Activated B cell treated with CpG ODN at 0.5 μM for 24 hours (primary cell): ENCODE measurements around the gene BTG1. TPM values are rescaled to one million over a fixed set of nuclear protein-coding genes. Genes with fewer than 3 reads are reported as not detected.
A peak's percentile ranks its signal among the peaks of the same experiment; 100 is the strongest.
"Not testable (repeated sequence)": the region's sequence is repeated elsewhere in the genome, so short reads cannot be mapped to it uniquely, and the experiment has no call there.

Experiments
- ATAC-seq: fragments of 200-7000 bp; cut with Tn5 transposase; one replicate; pipeline ENCODE4 v1.10.0; 2021; ENCODE audit warnings: low read depth, mild to moderate bottlenecking, moderate library complexity
- CTCF ChIA-PET: fragments of 350-600 bp; sonication (Branson Sonifier 250); formaldehyde crosslinking; loops from one replicate; lab custom pipeline; 2021; ENCODE audit warnings: antibody characterized with exemption; lab: Charles Lee
- POLR2A ChIA-PET: fragments of 350-600 bp; sonication (Branson Sonifier 250); formaldehyde crosslinking; loops from one replicate; lab custom pipeline; 2021; ENCODE audit warnings: antibody characterized with exemption; lab: Charles Lee
- DNase-seq: peaks from one replicate; pipeline ENCODE4 v3.0.0; 2022
- H3K27ac Mint-ChIP-seq: one replicate; pipeline ENCODE4 v1.8.0; 2020; ENCODE audit warnings: mixed read lengths
- H3K27me3 Mint-ChIP-seq: one replicate; pipeline ENCODE4 v1.8.0; 2021; ENCODE audit warnings: mixed read lengths
- H3K36me3 Mint-ChIP-seq: one replicate; pipeline ENCODE4 v1.8.0; 2021; ENCODE audit warnings: low read depth, mixed read lengths
- H3K4me1 Mint-ChIP-seq: one replicate; pipeline ENCODE4 v1.8.0; 2021; ENCODE audit warnings: mixed read lengths
- H3K4me3 Mint-ChIP-seq: one replicate; pipeline ENCODE4 v1.8.0; 2020; ENCODE audit warnings: mild to moderate bottlenecking, mixed read lengths
- H3K9me3 Mint-ChIP-seq: one replicate; pipeline ENCODE4 v1.8.0; 2020; ENCODE audit warnings: mixed read lengths
- intact Hi-C: fragments of 100-400 bp; cut with micrococcal nuclease; formaldehyde crosslinking; loops from one replicate; pipeline ENCODE4 v1.15.1; 2024
- total RNA-seq: library from RNA; stranded (reverse); gene quantifications from 2 replicates; pipeline ENCODE4 v1.2.3, GENCODE V29; 2022
- TF ChIP-seq, protein P1 (sequence below): fragments of 200-600 bp; IDR thresholded peaks from one replicate; pipeline ENCODE4 v1.8.0; 2022; ENCODE audit warnings: antibody characterized with exemption, mild to moderate bottlenecking

BTG1 gene
- total RNA-seq, 1 donor from 2014 or later, result 429 TPM

DNA sequence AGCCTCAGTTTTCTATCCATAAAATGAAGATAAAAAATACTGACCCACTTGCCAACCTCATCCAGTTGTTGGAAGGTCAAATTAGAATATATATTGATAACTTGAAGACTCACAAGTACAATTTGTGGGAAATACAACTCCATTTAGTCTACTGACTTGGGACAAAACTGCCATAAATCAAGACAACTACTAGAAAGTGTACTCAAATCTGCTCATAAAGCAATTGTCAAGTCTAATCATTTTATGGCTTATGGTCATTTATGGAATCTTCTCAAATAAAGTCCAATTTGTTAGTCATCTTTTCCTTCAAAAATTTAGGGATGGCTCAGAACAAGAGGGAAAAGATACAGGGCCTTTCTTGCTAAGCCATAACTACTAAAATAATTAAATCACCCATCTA lies 7.0 kb downstream of the BTG1 start:
- POLR2A ChIA-PET, result interaction anchor here (0.8 to 3.0 kb wide), 6 partner anchors 18 to 327 kb away, joined by 3 to 18 read pairs (median 4); no protein-coding TSS in a partner anchor
- ATAC-seq (no peak), DNase-seq (no peak)
- H3K27ac Mint-ChIP-seq, result peak overlapping the region; percentile 18
- H3K4me1 Mint-ChIP-seq, result peaks cover 63% of the 10 kb centered on the region
- intact Hi-C loops, result loop anchor here (2.0 kb wide), 1 partner anchor 14 kb away; no protein-coding TSS in a partner anchor
- TF ChIP-seq, protein P1, sequence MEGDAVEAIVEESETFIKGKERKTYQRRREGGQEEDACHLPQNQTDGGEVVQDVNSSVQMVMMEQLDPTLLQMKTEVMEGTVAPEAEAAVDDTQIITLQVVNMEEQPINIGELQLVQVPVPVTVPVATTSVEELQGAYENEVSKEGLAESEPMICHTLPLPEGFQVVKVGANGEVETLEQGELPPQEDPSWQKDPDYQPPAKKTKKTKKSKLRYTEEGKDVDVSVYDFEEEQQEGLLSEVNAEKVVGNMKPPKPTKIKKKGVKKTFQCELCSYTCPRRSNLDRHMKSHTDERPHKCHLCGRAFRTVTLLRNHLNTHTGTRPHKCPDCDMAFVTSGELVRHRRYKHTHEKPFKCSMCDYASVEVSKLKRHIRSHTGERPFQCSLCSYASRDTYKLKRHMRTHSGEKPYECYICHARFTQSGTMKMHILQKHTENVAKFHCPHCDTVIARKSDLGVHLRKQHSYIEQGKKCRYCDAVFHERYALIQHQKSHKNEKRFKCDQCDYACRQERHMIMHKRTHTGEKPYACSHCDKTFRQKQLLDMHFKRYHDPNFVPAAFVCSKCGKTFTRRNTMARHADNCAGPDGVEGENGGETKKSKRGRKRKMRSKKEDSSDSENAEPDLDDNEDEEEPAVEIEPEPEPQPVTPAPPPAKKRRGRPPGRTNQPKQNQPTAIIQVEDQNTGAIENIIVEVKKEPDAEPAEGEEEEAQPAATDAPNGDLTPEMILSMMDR, result no peak
- CTCF ChIA-PET, result interaction anchor here (0.6 to 1.7 kb wide), 2 partner anchors 327 to 565 kb away, joined by 3 to 8 read pairs; no protein-coding TSS in a partner anchor
- H3K36me3 Mint-ChIP-seq, result peaks cover 96% of the 10 kb centered on the region
- no peaks in the 10 kb centered on the region for H3K9me3 Mint-ChIP-seq
- no peaks in the 10 kb centered on the region for H3K27me3 Mint-ChIP-seq
- H3K4me3 Mint-ChIP-seq, result peak overlapping the region; percentile 98

DNA sequence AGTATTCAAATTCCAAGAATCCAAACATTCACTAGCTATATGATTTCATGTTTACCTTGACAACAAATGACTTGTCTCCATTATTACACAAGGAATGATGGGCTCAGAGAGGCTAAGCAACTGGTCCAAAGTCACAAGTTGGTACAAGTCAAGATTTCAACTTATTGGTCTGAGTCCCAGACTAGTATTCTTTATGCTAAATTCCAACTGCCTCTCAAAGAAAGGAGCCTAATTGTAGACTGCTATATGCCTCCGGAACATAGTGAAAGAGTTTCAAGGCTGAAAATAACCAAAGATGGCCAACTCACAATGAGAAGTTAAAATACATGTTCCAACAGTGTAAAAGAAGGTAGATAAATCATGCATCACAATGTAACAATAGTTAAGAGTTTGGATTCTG lies 7.5 kb downstream of the BTG1 start:
- TF ChIP-seq, protein P1, result no peak
- ChIA-PET POLR2A (interaction anchor here (0.7 to 7.7 kb wide), 19 partner anchors 7 to 1369 kb away, joined by 3 to 170 read pairs (median 3); partner anchors contain the start of gene BTG1), CTCF (interaction anchor here (0.6 to 2.0 kb wide), 4 partner anchors 270 to 565 kb away, joined by 3 to 10 read pairs (median 6); no protein-coding TSS in a partner anchor)
- peaks cover 94% of the 10 kb centered on the region for H3K36me3 Mint-ChIP-seq
- DNase-seq, result no peak
- H3K27ac Mint-ChIP-seq, result peak overlapping the region; percentile 69
- peaks cover 68% of the 10 kb centered on the region for H3K4me1 Mint-ChIP-seq
- ATAC-seq, result no peak
- intact Hi-C loops, result loop anchor here (2.0 kb wide), 1 partner anchor 13 kb away; no protein-coding TSS in a partner anchor
- H3K27me3 Mint-ChIP-seq, result no peaks in the 10 kb centered on the region
- H3K4me3 Mint-ChIP-seq, result peak overlapping the region; percentile 98
- no peaks in the 10 kb centered on the region for H3K9me3 Mint-ChIP-seq

DNA sequence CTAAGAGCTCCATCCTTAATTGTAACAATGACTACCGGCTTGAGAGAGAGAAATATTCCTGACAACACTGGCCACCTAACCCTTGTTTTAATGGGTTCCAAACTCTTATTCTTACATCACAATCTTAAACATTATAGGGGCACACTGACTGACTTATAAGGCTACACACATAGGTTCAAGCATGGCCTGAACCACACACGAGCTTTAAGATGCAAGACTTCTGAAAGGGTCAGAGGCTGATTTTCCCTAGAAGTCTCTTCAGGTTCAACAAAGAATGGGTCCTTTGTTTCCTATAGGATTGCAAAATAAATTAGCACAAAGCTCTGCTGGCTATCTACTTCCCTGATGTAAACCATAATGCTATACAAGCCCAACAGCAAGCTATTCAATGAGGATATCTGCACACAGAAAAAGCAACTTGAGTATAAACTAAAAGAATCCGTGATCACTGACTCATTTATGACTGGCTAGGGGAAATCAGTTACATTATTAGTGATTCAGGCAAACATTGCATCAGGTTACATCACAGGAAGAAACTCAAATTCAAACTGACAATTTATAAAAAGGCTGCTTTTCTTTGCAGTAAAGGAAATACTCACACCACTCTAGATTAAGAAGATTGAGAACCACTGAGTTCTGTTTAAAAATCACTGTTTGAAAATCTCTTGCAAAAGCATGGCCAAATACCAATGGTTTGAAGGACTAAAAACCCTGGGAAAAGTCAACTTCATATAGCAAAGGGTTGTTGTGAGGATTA lies 8.5 kb downstream of the BTG1 start:
- POLR2A ChIA-PET, result interaction anchor here (0.6 to 7.7 kb wide), 26 partner anchors 8 to 1370 kb away, joined by 3 to 170 read pairs (median 4); partner anchors contain the start of gene BTG1
- no peaks in the 10 kb centered on the region for H3K27me3 Mint-ChIP-seq
- ATAC-seq, result no peak

DNA sequence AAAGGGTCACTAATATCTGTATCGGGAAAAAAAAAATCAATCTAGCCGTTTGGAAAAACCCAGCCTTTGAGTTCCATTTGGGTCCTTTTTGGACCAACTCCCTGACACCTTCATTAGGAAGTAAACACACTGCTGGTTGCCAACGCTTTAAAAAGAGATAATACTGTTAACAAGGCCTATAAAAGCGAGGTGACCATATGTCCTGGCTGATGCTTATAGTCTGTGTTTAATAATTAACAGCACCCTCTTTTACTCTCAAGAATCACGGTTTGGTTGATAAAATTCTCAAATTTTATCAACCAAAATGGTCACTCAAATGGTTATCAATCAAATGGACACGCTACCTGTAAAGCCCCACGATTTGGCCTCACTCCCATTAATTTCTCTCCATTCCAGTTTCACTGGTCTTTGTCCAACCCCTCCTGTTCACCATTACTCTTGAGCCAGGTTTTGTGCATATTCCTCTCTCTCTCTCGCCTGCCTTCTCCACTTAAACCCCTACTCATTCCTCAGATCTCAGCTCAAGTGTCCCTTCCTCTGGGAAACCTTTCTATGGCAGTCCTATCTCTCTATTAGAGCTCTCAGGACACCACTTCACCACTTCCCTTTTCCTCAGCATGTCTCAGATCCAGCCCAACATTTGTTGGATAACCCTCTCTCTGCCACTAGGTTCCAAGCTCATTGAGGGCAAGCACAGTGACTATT lies 9.5 kb downstream of the BTG1 start:
- POLR2A ChIA-PET, result interaction anchor here (0.6 to 7.7 kb wide), 17 partner anchors 9 to 760 kb away, joined by 3 to 170 read pairs (median 4); partner anchors contain the start of gene BTG1
- Mint-ChIP-seq H3K4me1 (peaks cover 88% of the 10 kb centered on the region), H3K27ac (peak overlapping the region; percentile 69), H3K27me3 (no peaks in the 10 kb centered on the region), H3K36me3 (peaks cover 88% of the 10 kb centered on the region), H3K4me3 (peak overlapping the region; percentile 98), H3K9me3 (no peaks in the 10 kb centered on the region)
- intact Hi-C loops, result no loop called here
- TF ChIP-seq, protein P1, result no peak
- CTCF ChIA-PET, result interaction anchor here (0.8 to 2.0 kb wide), 5 partner anchors 37 to 754 kb away, joined by 3 to 10 read pairs (median 3); no protein-coding TSS in a partner anchor
- DNase-seq, result no peak
- ATAC-seq, result no peak

More for the DNA sequence above, 8.5 kb downstream of the BTG1 start:
- no peak for DNase-seq
- H3K9me3 Mint-ChIP-seq, result no peaks in the 10 kb centered on the region
- intact Hi-C loops, result no loop called here
- peak overlapping the region; percentile 69 for H3K27ac Mint-ChIP-seq
- H3K36me3 Mint-ChIP-seq, result peaks cover 89% of the 10 kb centered on the region
- TF ChIP-seq, protein P1, result no peak
- H3K4me1 Mint-ChIP-seq, result peaks cover 78% of the 10 kb centered on the region
- peak overlapping the region; percentile 98 for H3K4me3 Mint-ChIP-seq
- CTCF ChIA-PET, result interaction anchor here (0.7 to 2.0 kb wide), 6 partner anchors 36 to 755 kb away, joined by 3 to 10 read pairs (median 4); no protein-coding TSS in a partner anchor

DNA sequence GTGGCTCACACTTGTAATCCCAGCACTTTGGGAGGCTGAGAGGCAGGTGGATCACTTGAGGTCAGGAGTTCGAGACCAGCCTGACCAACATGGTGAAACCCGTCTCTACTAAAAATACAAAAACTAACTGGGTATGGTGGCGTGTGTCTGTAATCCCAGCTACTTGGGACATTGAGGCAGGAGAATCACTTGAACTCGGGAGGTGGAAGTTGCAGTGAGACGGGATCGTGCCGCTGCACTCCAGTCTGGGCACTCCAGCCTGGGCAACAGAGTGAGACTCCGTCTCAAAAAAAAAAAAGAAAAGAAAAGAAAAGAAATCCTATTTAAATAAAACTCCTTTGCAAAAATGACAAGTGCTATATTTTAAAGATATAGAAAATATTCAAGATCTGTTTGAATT lies 10.1 kb downstream of the BTG1 start:
- peaks cover 94% of the 10 kb centered on the region for H3K4me1 Mint-ChIP-seq
- not testable (repeated sequence) for H3K27me3 Mint-ChIP-seq, DNase-seq, ATAC-seq, H3K9me3 Mint-ChIP-seq
- peak overlapping the region; percentile 73 for H3K4me3 Mint-ChIP-seq
- intact Hi-C loops, result loop anchor here (2.0 kb wide), 1 partner anchor 257 kb away; no protein-coding TSS in a partner anchor
- CTCF ChIA-PET, result interaction anchor here (1.2 kb wide), 1 partner anchor 435 kb away, joined by 4 read pairs; no protein-coding TSS in a partner anchor
- peak overlapping the region; percentile 74 for H3K27ac Mint-ChIP-seq
- POLR2A ChIA-PET, result interaction anchor here (0.7 to 7.7 kb wide), 9 partner anchors 10 to 759 kb away, joined by 3 to 170 read pairs (median 13); partner anchors contain the start of gene BTG1
- H3K36me3 Mint-ChIP-seq, result peaks cover 88% of the 10 kb centered on the region
